Measurements from ENCODE around the gene FBLN7.
A peak's percentile ranks its signal among the peaks of the same experiment; 100 is the strongest.

FBLN7 gene

DNA sequence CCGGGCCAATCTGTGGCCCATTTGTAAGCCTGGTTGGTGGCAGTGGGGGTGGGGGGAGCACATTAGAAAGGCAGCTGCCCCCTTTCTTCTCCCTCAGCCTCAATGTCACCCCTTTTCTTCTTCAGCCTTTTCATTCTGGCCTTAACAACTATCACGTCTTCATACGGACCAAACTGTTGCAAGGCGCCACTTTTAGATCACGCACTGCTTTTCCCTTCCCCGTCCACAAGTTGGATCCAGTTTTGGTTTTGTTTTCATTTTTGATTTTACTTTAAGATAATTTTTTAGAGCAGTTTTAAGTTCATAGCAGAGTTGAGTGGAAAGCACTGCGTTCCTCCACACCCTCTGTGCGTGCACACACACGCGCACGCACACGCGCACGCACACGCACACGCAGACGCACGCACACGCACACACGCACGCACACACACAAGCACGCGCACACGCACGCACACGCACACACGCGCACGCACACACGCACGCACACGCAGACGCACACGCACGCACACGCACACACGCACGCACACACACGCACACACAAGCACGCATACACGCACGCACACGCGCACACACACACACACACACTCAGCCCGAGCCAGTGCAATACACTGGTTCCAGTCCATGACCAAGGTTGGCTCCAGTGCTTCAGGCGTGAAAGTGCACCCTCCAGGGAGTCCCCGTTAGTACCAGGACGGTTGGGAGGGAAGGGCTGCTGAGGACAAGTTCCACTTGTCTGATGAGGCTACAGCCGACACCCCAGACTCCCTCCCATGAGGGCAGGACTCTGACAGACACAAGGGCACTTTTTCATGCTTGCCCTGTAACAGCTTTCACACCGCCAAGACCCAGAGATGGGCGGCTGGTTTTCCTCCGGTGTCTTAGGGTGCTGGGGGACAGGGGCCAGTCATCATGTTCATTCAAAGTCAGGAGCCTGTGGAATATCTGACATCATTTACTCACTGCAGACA, 22.4 kb downstream of the FBLN7 start:
- no peak for DNase-seq

GRCh38 chr2:112161431-112162145, 23.4 kb downstream of the FBLN7 start:
- no peak for DNase-seq

GRCh38 chr2:112162341-112162740, 24.2 kb downstream of the FBLN7 start:
- DNase-seq = no peak

DNA sequence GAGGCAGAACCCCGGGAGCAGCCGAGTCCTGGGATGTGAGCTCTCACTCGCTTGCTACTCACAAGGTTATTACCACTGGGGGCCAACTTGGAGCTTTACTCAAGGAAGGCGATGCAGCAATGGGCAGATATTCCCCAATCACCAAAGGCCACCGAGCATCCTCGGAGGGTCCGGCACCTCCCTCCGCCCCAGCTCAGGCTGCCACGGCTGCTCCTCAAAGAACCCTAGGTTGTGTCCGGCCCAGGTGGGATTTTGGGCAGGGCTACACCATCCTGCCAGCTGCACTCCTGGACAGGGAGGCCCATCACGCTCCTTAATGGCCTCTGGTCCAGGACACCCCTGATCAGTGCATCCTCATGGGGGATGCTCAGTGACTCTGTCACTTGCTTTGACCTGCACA, 24.8 kb downstream of the FBLN7 start:
- DNase-seq = no peak

- no peak for DNase-seq
Measured at GRCh38 chr2:112163541-112163981, 25.4 kb downstream of the FBLN7 start.

- DNase-seq = no peak
Measured at GRCh38 chr2:112164876-112165275, 26.7 kb downstream of the FBLN7 start.

DNA sequence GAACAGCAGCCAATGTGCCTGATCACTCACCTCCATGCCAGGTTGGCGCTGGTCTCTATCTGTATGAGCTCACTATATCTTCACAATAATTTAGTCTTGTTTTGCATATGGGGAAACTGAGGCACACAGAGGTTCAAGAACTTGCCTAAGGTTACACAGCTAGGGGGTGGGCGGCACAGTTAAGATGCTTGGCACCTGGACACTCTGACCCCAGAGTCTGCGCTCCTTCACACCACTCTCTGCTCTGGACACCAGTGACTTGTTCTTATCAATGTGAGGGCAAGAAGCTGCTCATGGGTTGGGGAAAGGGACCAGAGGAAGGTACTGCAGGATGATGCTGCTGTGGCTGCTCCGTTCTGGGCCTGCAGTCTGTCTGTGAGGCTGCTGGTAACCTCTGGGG, 27.1 kb downstream of the FBLN7 start:
- DNase-seq = no peak

DNA sequence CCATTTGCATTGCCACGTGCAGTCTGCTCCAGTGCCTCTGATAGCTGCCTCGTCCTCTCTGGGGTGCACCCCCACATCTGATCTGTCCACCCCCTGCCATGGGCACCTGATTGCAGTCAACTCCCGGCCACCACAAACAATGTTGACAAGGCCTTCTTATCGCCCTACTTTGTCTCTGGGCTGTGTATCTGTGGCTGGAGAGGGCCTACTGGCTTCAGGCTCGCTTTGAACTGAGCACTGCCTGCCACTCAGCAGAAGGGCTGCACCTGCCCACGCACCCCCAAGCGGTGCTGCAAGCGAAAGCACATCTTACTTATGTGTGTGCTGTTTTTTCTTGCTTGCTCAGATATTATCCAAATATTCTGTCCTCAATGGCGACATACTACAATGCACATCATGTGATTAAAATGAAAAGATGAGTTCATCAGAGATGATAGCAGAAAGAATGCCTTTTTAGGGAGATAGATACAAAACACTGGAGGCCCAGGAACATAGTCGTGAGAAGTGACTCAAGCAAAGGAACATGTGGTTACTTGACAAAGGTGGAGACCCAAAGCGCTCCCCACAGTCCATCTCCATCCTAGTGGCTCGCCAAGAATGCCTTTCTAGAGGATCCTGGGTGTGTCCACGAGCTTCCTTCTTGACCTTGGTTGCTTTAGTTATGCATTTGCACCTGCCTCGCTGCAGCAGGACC, 28.8 kb downstream of the FBLN7 start:
- DNase-seq = no peak

DNA sequence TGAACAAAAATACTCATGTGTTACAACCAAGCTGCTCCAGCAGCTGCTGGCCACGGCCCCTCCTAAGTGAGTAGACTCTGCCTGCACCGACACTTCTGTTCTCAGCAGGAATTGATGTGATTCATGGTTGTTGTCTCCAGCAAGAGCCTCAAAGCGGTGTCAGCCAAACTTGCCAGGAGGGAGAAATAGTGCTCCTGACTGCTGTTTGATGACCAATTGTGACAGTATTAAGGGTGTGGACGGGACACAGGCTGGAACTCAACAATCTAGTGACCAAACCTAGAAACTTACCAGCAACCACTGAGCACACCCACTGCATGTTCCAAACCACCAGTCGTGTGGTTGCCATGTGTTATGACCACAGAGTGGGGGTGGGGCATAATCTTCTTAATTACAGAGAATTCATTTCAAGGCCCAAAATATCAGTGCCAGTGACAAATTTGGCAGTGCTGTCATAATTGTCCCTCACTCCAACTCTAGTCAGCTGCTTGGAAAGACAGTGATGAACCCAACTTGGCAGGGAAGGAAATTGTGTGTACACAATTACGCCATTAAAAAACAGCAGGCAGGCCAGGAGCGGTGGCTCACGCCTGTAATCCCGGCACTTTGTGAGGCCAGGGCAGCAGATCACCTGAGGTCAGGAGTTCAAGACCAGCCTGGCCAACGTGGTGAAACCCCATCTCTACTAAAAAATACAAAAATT, 30.4 kb downstream of the FBLN7 start:
- DNase-seq = no peak

DNA sequence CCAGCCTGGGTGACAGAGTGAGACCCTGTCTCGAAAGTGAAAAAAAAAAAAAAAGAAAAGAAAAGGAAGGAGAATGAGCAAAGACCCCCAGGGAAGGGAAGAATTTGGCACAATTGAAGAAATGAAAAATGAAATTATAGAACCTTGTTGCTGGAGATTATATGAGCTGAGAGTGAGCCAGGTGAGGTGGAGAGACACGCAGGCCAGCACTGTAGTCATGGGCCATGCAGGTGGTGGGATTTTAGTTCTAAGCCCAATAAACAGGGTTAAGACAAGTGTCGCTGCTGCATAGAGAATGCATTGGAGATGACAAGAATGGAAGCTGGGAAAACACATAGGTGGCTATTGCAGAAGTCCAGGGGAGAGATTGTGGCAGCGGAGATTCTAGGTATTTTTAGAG, 32.3 kb downstream of the FBLN7 start:
- DNase-seq = no peak

DNA sequence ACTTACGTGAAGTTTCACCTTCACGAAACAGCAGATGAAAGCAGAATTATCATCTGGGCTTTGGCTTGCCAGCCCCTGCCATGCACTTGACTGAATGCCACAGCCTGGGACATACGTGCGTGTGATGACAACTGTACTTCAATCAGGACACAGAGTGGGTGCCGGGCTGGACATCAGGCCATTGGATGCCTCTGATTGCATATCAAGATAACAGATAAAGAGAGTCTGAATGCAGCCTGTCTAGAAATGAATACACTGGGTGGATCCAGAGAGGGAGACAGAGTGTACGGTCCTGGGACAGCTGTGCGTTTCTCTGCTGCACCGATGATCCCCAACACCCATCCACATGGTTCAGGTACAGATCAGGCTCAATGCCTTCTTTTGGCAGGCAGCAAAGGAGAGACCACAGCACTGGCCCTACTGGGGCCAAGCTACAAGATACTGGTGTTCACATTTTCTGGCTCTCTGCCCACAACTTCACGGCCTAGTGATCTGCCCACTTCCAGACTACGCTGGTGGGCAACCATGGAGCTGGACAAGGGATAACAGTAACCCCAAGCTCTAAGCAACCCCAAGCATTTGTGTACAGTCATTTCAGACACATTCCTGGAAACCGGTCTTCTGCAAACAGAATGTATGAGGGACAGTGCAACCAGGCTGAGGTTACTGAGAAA, 35.6 kb downstream of the FBLN7 start:
- no peak for DNase-seq

GRCh38 chr2:112174383-112174782, 36.2 kb downstream of the FBLN7 start:
- no peak for DNase-seq

DNA sequence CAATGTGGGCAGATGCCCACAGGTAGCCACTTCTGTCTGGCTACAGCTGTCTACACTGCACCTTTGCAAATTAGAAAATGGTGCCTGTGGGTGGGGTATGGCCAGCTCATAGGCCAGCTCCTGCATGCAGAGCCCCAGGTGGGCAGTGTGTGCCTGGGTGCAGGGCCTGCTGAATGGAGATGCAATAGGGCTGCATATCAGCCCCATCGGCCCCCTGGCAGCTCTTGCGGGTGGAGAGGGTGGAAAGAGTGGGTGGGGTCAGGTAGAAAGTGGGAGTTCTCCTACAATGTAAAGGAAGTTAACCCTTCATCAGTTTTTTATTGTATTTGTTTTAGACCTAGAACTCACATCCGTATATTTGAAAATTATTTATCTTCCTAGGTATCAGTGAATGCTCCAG, 37.1 kb downstream of the FBLN7 start:
- DNase-seq = no peak

DNA sequence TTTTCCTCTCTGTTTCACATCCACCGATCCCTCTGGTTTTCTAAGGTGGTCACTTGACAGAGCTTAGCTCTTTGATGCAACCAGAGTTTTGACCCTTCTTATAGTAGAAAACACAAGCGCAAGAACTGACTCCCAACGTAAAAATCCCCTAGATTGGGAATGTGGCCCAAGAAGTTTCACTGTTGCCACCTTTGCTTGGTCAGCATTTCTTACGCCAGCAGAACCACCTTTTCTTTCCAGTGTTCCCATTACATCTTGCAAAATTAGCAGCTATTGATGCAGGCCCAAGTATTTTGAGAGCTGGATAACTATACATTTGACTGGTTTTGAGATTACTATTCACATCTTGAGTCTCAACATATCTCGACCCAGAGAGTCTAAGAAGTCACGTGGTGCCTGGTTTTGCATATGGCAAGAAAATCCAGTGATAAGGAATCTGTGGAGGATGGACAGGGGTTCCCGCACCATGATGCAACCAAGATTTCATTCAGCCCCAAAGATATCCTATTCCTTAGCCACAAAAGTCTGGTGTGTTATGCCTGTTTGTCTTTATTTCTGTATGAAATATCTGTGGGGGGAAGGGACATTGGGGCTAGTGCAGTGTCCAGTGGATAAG, 37.9 kb downstream of the FBLN7 start:
- no peak for DNase-seq

DNA sequence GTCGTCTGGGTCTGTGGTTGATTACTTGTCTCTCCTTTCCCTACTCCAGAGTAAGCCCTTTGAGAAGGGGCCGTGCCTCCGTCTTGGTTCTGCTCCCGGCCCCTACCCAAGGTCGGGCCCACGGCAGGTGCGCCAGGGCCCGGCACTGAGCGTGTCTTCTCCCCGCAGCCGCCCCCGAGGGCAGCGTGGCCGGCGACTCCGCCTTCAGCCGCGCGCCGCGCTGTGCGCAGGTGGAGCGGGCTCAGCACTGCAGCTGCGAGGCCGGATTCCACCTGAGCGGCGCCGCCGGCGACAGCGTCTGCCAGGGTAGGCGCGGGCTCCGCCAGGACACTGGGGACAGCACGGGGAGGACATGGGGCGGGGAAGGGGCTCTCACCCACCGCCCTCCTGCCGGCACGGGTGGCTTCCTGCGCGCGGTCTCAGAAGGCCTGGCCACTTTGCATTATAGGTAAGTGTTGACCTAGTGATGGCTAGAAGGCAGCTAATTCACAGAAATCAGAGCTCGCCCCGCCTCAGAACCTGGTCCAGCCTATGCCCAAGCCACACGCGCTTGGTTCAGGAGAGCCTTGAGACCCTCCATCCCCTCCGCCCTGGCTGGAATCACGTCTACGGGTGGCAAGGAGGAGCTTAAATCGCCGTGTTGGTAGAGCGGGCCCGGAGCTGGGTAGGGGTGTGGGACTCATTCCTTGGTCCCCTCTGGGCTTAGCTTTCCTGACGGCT, 43.5 kb downstream of the FBLN7 start:
- peak; percentile 48 for DNase-seq

- peak; percentile 86 for DNase-seq
Measured at GRCh38 chr2:112182581-112183034, 44.4 kb downstream of the FBLN7 start.

DNA sequence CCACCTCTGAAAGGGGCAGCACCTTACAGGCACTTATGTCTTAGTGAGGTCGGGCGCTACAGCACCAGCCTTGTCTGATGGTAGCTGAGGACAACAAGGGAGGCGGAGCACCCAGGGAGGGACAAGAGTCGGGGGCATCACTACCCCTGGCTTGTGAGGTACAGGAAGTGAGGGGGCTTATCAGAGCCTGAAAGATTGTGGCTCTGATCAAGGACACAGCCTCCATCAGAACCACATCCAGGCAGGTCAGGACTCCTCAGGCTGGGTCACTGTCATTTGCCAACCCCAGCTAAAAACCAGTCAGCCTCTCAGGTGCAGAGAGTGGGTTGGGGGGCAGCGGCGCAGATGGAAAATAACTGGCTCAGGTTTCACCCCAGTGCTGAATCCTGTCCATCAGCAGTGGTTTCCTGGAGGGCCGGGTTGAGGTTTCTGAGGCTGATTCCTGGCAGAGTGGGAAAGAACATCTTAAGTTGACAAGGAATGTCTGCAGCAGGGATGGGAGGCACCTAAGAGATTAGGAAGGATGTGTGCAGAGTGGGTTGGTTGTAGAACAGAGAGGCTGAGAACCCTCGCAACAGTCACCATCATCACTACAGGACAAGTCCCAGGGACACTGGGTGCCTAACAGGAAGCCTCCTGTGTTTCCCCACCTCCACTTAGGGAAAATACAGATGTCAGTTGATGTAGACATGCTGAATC, 45.3 kb downstream of the FBLN7 start:
- DNase-seq = no peak

DNA sequence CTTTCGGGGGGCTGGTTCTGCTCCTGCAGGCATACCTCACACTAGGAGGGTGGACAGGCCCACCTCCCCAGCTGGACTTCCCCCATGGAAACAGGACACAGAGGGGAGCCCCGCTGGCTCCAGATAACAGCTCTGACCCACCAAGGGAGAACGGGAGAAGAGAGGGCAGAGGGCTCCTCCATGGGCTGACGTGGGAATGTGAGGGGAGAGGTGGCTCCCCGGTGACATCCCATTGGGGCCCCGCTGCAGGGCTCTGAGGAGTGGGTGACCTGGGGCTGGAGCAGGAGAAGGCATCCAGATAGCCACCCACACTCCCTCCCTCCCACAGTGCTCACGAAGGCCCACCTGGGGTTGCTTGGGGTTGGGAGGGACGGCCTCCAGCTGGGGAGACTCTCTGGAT, 45.9 kb downstream of the FBLN7 start:
- no peak for DNase-seq

- DNase-seq = no peak
Measured at GRCh38 chr2:112185131-112185530, 46.9 kb downstream of the FBLN7 start.

DNA sequence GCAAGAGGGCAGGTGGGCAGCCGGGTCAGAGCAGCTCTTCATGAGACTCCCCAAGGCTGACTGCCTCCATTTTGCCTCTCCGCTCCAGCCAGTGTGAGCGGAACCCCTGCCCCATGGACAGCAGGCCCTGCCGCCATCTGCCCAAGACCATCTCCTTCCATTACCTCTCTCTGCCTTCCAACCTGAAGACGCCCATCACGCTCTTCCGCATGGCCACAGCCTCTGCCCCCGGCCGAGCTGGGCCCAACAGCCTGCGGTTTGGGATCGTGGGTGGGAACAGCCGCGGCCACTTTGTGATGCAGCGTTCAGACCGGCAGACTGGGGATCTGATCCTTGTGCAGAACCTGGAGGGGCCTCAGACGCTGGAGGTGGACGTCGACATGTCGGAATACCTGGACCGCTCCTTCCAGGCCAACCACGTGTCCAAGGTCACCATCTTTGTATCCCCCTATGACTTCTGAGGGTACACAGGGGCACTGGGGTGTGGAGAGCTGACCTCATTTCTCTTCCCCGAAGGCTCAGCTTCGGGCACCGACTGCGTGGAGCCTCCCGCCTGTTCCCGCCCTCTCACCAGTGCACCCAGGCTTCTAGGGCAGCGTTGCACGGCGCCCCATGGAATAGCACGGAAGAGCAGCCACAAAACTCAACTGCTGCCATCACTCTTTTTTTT, 49.0 kb downstream of the FBLN7 start:
- DNase-seq = no peak
